Measurements from ENCODE around the gene PNPT1.

DNA sequence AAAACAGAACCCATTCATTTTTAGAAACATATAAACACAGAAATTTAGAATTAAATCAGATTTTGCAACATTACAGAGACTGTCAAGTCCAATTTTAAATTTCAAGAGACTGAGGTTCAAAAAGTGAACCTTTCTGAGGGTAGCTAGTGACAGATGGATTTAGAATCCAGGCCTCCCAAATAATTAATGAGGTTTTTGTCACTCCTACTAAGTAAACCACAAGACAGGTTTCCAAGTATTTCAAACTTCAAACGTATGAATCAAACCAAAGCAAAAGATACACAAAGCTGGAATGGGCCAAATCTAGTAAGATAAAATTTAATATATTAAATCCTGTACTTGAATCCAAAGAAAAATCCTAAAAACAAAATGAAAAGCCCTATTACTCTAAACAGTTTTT, 101.5 kb downstream of the PNPT1 start:
- no peak for TF ChIP-seq ZNF138 (tag by site-specific recombination; IDR thresholded peaks at IDR 0.05; ENCODE audit: borderline replicate concordance)
- no peak for TF ChIP-seq ZNF548 (tag by site-specific recombination; IDR thresholded peaks at IDR 0.05)
- no peak for TF ChIP-seq ZNF514 (tag by site-specific recombination; IDR thresholded peaks at IDR 0.05)
- TF ChIP-seq, protein P1, sequence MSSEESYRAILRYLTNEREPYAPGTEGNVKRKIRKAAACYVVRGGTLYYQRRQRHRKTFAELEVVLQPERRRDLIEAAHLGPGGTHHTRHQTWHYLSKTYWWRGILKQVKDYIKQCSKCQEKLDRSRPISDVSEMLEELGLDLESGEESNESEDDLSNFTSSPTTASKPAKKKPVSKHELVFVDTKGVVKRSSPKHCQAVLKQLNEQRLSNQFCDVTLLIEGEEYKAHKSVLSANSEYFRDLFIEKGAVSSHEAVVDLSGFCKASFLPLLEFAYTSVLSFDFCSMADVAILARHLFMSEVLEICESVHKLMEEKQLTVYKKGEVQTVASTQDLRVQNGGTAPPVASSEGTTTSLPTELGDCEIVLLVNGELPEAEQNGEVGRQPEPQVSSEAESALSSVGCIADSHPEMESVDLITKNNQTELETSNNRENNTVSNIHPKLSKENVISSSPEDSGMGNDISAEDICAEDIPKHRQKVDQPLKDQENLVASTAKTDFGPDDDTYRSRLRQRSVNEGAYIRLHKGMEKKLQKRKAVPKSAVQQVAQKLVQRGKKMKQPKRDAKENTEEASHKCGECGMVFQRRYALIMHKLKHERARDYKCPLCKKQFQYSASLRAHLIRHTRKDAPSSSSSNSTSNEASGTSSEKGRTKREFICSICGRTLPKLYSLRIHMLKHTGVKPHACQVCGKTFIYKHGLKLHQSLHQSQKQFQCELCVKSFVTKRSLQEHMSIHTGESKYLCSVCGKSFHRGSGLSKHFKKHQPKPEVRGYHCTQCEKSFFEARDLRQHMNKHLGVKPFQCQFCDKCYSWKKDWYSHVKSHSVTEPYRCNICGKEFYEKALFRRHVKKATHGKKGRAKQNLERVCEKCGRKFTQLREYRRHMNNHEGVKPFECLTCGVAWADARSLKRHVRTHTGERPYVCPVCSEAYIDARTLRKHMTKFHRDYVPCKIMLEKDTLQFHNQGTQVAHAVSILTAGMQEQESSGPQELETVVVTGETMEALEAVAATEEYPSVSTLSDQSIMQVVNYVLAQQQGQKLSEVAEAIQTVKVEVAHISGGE (tag by site-specific recombination; conservative IDR thresholded peaks at IDR 0.05; ENCODE audit: low read depth), result no peak
- TF ChIP-seq ZNF157 (tag by site-specific recombination; IDR thresholded peaks at IDR 0.05), result no peak
- TF ChIP-seq, protein P2, sequence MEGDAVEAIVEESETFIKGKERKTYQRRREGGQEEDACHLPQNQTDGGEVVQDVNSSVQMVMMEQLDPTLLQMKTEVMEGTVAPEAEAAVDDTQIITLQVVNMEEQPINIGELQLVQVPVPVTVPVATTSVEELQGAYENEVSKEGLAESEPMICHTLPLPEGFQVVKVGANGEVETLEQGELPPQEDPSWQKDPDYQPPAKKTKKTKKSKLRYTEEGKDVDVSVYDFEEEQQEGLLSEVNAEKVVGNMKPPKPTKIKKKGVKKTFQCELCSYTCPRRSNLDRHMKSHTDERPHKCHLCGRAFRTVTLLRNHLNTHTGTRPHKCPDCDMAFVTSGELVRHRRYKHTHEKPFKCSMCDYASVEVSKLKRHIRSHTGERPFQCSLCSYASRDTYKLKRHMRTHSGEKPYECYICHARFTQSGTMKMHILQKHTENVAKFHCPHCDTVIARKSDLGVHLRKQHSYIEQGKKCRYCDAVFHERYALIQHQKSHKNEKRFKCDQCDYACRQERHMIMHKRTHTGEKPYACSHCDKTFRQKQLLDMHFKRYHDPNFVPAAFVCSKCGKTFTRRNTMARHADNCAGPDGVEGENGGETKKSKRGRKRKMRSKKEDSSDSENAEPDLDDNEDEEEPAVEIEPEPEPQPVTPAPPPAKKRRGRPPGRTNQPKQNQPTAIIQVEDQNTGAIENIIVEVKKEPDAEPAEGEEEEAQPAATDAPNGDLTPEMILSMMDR (tag by site-specific recombination; IDR thresholded peaks at IDR 0.05), result no peak
- TF ChIP-seq ZNF473 (tag by site-specific recombination; IDR thresholded peaks at IDR 0.05), result no peak
- TF ChIP-seq ZNF146 (tag by site-specific recombination; IDR thresholded peaks at IDR 0.05), result no peak
- TF ChIP-seq ZNF510 (tag by site-specific recombination; IDR thresholded peaks at IDR 0.05; ENCODE audit: insufficient replicate concordance), result no peak
- TF ChIP-seq ZNF24 (tag by site-specific recombination; IDR thresholded peaks at IDR 0.05), result no peak
- TF ChIP-seq ZNF561 (tag by site-specific recombination; IDR thresholded peaks at IDR 0.05; ENCODE audit: borderline replicate concordance), result no peak

Measured in HEK293 (cell line).